ENCODE data around the gene LTBP2.

DNA sequence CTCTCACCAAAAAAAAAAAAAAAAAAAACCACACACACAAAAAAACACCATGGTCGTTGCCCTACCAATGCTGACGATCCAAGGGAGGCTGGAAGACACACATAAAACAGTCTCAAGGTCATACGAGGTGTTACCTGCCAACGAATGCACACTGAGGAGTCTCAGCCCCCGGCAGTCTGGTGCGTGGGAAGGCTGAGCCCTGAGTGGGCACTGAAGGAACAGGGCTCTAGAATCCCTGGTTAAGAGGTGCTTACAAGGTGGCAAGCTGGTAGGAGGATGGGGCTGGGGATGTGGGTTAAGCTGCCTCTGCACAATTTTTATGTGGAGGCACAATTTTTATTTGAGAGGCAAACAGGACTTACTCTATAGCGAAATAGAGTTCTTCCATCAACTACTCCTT is 7.9 kb downstream of the LTBP2 start:
- no peak for TF ChIP-seq POLR2A (IDR thresholded peaks at IDR 0.05)
- TF ChIP-seq, protein P1, sequence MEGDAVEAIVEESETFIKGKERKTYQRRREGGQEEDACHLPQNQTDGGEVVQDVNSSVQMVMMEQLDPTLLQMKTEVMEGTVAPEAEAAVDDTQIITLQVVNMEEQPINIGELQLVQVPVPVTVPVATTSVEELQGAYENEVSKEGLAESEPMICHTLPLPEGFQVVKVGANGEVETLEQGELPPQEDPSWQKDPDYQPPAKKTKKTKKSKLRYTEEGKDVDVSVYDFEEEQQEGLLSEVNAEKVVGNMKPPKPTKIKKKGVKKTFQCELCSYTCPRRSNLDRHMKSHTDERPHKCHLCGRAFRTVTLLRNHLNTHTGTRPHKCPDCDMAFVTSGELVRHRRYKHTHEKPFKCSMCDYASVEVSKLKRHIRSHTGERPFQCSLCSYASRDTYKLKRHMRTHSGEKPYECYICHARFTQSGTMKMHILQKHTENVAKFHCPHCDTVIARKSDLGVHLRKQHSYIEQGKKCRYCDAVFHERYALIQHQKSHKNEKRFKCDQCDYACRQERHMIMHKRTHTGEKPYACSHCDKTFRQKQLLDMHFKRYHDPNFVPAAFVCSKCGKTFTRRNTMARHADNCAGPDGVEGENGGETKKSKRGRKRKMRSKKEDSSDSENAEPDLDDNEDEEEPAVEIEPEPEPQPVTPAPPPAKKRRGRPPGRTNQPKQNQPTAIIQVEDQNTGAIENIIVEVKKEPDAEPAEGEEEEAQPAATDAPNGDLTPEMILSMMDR (IDR thresholded peaks at IDR 0.05): no peak
- no peak for TF ChIP-seq EP300 (IDR thresholded peaks at IDR 0.05)
- no peak for TF ChIP-seq POLR2AphosphoS5 (IDR thresholded peaks at IDR 0.05)

Data from stomach (tissue), 4 donors.